HTERT RPE-1 (cell line): ENCODE measurements around the gene TBX6.

Experiments
- in situ Hi-C: fragments of 300-500 bp; cut with MboI; formaldehyde crosslinking; loops from 4 replicates; pipeline ENCODE4 v1.14.3; 2020; ENCODE audit warnings: low sequenced_read_pairs

TBX6 gene

DNA sequence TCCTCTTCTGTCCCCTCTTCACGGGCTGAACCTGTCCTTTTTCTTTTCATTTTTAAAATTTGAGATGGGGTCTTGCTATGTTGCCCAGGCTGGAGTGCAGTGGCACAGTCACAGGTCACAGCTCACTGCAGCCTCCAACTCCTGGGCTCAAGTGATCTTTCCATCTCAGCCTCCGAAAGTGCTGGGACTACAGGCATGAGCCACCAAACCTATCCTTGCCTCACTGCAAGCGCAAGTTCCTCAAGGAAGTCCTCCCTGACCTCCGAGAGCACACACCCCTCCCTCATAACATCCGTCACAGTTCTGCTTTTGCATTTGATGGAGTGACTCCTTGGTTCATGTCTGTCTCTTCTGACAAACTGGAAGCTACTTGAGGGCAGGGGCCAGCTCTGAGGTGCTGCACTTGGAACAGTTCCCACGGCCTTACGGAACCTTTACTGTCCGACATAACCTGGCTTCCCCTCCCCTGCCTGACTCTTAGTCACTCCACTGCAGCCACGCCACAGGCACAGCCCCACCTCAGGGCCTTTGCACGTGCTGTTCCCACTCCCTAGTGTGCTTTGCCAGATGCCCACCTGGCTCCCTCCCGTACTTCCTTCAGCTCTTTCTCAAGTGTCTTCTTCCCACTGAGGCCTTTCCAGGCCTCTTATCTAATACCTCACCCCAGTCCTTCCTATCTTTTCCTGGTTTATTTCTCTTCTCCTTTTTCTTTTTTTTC, 4.4 kb downstream of the TBX6 start:
- in situ Hi-C loops: no loop called here

DNA sequence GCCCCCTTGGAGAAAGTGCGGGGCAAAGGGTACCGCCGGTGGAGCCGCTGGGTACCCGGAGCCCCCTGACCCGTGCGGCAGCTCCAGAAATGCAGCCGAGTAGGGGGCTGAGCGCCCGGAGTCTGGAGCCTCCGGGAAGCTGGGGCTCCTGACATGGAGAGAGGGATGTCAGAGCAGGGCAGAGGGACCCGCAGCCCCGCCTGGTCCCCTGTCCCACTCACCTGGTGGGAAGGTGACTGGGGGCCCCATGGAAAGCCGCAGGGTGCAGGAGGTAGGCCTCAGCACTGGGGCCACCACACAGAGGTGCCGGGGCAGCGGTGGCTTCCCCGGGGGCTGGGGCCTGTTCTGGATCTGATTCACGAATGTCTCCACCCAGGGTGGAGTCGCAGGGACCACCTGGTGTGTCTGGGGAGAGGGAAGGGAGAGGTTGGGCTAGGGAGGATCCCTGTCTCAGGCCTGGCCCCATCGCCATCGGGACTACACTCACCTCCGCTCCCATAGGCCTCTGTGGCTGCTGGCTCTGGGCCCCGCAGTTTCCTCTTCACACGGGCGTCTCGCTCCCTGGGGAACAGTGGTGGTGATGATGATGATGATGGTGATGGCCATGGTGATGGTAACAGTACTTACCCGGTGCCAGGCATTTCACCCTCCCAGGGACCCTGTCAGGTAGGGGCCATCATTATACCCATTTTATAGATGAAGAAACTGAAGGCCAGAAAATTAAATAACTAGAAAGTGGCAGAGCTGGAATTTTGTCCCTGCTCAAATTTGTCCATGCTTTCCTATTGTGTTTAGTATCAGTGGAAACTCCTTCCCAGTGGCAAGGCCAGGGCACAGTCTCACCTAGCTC, 5.2 kb downstream of the TBX6 start:
- in situ Hi-C loops: no loop called here

GRCh38 chr16:30085820-30086219, 5.9 kb downstream of the TBX6 start:
- in situ Hi-C loops: no loop called here

- in situ Hi-C loops: no loop called here
These were observed 6.5 kb downstream of the TBX6 start for GRCh38 chr16:30085247-30085646.

DNA sequence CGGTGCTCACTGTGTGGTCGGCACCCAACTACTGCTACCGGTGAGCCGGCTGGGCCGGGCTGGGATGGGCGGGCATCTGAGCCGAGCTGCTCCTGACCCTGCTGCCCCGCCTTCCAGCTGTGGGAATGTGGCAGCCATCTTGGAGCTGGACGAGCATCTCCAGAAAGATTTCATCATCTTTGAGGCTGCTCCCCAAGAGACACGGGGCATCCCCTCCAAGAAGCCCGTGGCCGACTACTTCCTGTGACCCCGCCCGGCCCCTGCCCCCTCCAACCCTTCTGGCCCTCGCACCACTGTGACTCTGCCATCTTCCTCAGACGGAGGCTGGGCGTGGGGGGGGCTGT, 6.9 kb downstream of the TBX6 start:
- in situ Hi-C loops: no loop called here

- in situ Hi-C loops: no loop called here
These were observed 7.5 kb downstream of the TBX6 start for GRCh38 chr16:30084096-30084815.

GRCh38 chr16:30083216-30084055, 8.3 kb downstream of the TBX6 start:
- in situ Hi-C loops: no loop called here

DNA sequence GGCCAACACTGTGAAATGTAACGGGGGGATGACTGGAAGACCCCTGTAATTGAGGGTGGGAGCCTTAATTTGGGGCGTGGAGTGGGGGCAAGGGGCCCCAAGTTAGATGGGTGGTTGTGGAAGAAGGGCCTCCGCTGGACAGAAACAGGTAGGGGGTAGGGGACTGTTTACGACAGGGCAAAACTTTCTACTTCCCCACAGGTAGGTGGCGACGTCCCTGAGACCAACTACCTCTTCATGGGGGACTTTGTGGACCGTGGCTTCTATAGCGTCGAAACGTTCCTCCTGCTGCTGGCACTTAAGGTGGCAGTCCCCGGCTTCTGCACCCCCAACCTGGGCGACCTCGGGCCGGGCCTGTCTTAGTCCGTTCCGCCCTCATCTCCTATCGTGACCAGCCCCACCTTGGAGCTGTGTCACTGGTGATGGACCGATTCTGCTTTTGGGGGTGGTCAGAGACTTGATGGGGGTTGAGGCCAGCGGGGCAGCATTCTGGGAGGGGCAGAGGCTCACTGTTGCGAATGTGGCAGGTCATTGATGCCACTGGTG, 9.1 kb downstream of the TBX6 start:
- in situ Hi-C loops: no loop called here

DNA sequence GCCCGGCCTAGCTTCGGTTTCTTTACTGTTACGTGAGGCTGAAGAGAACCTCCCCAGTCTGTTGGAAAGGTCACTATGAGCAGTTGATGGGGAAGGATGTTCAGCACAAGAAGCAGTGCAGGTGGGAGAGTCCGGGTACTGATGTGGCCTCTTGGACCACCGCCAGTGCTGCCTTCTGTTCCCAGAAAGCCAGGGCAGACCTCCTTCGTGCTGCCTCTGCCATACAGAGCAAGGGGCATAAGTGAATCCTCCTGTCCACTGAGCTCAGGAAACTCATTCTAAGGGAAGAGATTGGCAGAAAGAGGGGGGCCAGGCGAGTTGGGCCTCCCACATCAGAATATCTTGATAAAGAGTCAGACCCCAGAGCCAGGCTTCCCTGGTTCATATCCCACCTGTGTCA, 12.2 kb downstream of the TBX6 start:
- in situ Hi-C loops: no loop called here

DNA sequence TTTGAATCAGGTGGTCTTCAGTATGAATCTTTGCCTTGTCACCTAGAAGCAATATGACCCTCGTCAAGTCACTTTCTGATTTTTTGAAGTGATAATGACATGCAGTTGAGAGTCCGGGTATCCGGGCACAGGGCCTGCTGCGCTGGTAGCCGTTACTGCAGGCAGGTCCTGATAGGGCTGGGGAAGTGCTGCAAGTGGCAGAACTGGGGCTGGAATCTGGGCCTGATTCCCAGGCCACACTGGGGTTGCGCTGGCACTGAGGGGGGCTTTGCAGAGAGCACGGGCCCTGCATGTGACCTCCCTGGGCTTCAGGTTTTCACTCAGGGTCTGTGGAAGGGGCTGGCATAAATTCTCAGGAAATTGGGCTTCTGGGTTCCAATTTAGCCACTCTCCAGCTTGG, 13.0 kb downstream of the TBX6 start:
- in situ Hi-C loops: no loop called here

GRCh38 chr16:30077656-30078055, 14.1 kb downstream of the TBX6 start:
- in situ Hi-C loops: no loop called here

DNA sequence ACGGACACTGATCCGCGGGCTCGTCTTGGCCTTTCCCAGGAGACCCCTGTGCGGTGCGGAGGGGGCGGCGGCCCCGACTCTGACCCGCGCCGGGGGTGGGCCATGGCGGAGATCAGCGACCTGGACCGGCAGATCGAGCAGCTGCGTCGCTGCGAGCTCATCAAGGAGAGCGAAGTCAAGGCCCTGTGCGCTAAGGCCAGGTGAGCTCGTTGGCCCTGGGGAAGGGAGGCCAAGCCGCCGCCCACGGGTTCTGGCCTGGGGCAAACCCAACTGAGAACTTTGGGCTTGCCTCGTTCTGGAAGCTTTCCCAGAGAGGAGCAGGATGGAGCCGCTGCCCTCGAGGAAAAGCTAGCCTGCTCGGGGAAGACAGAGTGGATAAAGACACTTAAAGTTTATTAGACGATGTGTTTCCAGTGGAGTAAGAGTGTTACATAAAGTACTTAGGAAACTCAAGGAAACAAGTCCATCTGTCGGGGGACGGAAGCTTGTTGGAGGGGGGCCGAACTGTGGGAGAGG, 15.4 kb downstream of the TBX6 start:
- in situ Hi-C loops: no loop called here

GRCh38 chr16:30075503-30076275, 16.0 kb downstream of the TBX6 start, which contains the start of gene PPP4C:
Gene PPP4C, plus strand, starts transcription at chr16:30075994. Its CDS starts 384 bp downstream, at chr16:30076378.
- in situ Hi-C loops: no loop called here

GRCh38 chr16:30070490-30070889, 21.2 kb downstream of the TBX6 start:
- in situ Hi-C loops: no loop called here

- in situ Hi-C loops: no loop called here
These were observed 21.9 kb downstream of the TBX6 start for GRCh38 chr16:30069611-30070462.

GRCh38 chr16:30068750-30069610, 22.7 kb downstream of the TBX6 start:
- in situ Hi-C loops: no loop called here

- in situ Hi-C loops: no loop called here
These were observed 23.4 kb downstream of the TBX6 start for GRCh38 chr16:30068333-30068732.

DNA sequence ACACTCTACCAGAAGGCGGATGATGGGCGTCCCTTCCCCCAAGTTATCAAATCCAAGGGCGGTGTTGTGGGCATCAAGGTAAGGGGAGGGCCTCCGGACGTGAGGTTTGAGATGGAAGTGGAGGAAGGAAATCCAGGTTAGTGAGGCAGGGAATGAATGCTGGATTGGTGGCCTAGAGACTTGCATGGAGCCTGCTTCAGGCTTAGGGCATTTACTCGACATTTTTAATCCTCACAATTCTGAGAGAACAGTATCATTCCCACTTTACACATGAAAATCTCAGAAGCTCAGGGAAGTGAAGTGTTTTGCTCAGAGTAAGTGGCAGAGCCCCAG, 24.2 kb downstream of the TBX6 start:
- in situ Hi-C loops: no loop called here
